22Rv1 (cell line): Measurements from ENCODE around the gene CD52.

ENCODE experiments used
- ZFX ChIP-seq: fragments of 450-650 bp; IDR thresholded peaks from 2 replicates; pipeline ENCODE4 v1.6.1; 2017; ENCODE audit warnings: antibody characterized with exemption, borderline replicate concordance
- TF ChIP-seq, protein P1 (sequence below): fragments of 450-650 bp; IDR thresholded peaks from 2 replicates; pipeline ENCODE4 v1.5.1; 2017; ENCODE audit warnings: mild to moderate bottlenecking

DNA sequence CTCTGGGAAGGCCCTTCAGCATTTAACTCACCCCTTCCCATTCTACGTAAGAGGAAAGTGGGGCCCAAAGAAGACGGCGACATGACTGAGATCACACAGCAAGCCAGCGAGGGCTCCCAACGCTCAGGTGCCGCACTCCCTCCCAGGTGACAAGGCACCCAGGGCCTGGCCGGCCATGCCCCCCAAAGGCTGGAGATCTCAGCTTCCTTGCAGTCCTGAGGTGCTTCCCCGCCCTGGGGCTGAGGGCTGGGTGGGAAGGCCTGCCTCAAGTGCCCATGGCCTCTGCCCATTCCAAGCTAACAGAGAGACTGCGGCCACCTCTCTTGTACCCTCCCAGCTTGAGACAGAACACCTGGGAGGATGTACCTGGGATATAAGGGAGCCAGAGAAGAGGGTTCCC, 37.2 kb downstream of the CD52 start:
- TF ChIP-seq, protein P1, sequence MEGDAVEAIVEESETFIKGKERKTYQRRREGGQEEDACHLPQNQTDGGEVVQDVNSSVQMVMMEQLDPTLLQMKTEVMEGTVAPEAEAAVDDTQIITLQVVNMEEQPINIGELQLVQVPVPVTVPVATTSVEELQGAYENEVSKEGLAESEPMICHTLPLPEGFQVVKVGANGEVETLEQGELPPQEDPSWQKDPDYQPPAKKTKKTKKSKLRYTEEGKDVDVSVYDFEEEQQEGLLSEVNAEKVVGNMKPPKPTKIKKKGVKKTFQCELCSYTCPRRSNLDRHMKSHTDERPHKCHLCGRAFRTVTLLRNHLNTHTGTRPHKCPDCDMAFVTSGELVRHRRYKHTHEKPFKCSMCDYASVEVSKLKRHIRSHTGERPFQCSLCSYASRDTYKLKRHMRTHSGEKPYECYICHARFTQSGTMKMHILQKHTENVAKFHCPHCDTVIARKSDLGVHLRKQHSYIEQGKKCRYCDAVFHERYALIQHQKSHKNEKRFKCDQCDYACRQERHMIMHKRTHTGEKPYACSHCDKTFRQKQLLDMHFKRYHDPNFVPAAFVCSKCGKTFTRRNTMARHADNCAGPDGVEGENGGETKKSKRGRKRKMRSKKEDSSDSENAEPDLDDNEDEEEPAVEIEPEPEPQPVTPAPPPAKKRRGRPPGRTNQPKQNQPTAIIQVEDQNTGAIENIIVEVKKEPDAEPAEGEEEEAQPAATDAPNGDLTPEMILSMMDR = no peak
- no peak for TF ChIP-seq ZFX
